Activated T-cell treated with anti-CD3 and anti-CD28 coated beads, Interleukin-2, amount 50 U/mL, for 48 hours (primary cell): ENCODE measurements around the gene SMAD3.
"Not testable (repeated sequence)": the region's sequence is repeated elsewhere in the genome, so short reads cannot be mapped to it uniquely, and the experiment has no call there.

Experiments
- DNase-seq, 2 experiments: peaks; one replicate each; pipeline ENCODE4 v3.0.0-alpha.2; 2020

The SMAD3 gene

DNA sequence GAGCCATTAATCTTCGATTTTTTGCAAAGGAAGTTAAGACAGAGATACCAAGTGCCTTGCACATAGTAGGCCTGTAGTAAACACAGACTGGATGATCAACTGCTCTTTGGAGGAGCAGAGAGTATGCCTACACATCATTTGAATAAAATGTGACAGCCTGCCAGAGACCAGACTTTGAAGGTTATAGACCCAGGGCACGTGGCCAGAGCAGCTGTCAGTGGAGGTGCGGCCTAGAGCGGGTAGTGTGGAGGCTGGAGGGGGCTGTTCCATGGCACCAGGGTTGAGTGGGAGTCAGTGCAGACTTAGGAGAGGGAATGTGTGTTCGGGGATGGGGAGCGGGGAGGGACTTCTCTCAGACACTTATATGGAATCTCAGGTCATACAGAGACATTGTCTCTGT lies 80.8 kb downstream of the SMAD3 start:
- no peak for DNase-seq

DNA sequence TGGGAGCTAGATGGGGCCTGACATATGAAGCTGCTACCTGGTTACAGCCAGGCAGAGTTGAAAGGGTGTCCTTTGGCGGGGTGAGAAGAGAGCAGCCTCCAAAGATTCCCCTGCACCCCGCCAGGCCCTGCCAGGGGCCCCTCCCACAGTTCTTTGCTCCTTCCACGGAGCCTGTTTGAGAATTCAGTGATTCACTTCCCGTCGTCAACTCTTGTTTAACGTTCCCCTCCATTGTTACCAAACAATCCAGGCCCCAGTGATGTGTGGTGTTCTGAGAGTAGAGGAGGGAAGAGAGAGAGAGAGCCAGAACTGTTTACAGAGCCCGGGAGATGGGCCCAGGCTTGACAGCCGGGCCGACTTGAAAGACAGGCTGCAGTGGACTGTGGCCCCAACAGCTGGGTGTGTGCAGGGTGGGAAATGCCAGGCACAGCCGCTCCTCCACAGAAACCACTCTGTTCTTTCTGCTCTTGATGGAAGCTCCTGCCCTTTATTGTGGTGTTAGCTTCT lies 81.5 kb downstream of the SMAD3 start:
- DNase-seq, result peak; percentile 56 to 61

DNA sequence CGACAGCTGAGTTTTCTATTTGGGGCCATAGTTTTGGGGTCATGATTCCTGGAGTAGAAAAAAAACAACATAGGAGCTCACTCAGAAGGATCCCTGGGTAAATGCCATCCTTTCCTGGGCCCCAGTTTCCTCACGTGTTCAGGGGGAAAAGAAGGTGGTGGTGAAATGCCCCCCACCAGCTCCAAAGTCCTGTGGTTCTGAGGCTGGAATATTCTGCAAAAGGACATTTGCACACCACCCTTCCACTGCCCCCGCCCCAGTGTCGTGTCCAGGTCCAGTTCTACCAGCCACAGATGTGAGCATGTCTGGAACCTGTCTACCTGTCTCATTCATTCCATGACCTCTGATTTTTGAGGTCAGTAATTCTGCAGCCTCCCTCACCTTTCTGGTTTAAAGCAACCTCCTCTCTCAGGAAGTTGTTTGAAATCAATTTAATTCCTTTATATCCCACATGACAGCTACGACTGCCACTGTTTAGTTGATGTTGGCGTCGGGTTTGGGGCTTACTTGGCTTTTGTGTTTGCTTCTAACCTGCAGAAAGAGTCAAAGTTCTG lies 82.1 kb downstream of the SMAD3 start:
- no peak for DNase-seq

DNA sequence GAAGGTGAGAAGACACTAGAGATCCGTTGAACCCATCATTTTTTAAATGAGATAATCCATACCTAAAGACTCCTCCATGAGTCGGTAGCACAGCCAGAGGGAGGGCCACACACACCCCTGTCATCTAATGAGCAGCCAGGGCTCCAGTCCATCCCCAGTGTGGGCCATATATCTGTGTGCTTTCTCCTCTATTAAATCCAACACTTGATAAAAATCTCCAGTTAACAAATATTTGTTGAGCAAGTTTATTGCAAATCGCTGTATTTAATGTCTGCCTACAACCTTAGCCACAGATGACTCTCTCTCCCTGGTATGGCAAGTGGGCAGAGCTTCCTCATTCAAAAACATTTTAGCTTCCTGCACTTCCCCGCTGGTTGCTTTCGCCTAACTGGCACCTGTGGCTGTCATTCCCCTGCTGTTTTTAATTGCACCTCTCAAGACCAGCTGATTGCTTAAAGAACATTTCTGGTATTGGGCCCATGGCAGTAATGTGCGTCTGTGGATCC lies 82.8 kb downstream of the SMAD3 start:
- no peak for DNase-seq

DNA sequence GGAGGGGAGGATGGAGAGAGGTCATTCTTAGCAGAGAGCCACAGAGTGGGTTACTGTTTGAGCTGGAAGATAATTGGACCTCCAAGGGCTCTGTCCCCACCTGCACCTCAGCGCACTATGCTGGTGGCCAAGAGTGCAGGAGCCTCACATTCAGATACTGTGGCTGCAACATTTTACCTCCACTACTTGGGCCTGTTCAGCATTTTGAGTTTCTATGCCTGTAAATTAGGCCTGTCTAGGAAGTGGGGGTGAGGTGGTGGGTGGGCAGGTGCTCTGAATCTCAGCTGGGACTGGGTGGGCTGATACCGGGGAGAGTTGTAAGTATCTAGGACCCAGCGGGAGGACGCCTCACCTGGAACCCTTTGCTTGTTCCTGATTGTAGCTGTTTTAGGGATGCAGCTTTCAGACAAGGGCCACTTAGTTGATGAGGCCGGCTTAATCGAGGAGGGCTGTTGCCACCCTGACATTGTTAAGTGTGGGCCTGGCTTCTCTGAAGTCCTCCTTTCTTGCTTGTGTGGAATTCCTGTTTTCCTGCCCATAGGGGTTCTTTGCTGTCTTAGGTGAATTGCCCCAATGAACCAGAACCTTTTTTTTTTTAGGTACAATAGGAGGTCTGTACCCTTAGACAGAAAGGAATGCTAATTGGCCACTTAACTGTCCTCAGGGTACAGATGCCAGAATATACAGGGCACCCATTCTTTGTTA lies 83.8 kb downstream of the SMAD3 start:
- no peak for DNase-seq

DNA sequence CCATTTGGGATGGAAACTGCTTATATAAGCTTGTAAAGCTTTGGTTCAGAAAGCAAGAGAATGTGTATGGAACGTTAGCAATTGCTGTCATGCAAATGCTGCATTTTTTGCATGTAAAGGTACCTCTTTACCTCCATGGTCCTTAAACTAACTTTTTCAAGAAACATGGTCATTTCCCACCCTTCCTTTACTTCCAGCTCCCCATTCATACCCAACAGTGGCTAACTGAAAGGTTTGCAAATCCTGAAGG lies 84.3 kb downstream of the SMAD3 start:
- no peak for DNase-seq

DNA sequence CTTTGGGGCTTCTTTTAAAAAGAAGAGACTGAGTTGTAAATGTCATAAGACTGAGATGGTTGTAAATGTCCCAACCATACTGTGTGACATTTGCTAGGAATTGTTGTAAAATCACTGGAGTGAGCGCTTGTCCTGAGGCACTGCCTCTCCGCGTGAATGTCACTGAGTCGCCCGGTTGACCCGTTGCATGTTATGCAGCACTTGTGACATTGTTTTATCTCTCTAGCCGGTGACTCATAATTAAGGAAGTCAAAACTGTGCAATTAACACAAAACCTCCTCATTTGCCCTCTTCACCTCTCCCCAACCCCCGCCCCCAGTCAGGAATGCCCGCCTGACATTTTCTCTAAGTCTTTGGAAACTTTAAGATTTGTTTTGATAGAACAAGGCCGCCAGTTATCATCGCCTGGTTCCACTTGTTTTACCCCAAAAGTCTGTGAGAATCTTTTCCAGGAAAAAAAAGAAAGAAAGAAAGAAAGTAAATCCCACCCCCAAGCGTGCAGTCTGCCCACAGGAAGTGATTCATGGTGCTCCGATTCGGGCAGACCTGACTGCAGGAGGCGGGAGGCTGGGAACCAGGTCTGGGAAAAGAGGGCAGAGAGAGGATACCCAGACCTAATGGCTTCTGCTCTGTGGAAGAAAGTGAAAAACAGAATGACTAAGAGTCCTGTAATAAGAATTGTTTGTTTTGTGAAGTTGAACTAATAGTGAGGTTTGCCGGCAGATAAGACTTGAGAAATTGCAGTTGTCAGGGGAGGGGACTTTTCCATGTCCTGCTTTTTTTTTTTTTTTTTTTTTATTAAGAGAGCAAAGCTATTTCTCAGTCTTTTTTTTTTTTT lies 84.8 kb downstream of the SMAD3 start:
- peak; percentile 68 to 69 for DNase-seq

DNA sequence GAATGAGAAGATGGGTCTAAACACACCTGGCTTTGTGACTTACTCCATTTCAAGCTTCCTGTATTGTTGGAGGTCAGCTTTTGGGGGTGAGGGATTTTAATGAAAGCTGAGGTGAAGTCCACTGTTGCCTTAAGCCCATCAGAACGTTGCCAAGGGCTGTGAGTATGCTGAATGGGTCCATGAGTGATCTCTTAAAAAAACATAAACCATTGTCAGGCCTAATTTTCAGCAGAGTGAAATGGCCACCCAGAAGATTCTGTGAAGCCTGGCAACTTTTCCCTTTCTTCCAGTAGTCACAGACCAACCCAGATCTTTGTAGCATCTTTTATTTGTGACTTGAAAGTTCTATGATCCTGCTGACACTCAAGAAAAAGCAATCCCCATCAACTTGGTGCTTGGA lies 87.0 kb downstream of the SMAD3 start:
- DNase-seq, result no peak

DNA sequence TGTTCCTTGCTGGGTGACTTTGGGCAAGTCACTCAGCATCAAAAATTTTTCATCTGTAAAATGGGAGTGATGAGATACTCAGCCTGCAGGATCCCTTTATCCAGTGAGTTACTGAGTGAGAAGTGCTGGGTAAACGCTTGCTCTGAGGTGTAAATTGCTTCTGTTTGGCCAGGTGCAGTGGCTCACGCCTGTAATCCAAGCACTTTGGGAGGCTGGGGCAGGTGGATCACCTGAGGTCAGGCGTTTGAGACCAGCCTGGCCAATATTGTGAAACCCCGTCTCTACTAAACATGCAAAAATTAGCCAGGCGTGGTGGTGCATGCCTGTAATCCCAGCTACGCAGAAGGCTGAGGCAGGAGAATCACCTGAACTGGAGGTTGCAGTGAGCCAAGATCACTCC lies 87.6 kb downstream of the SMAD3 start:
- DNase-seq, result not testable (repeated sequence)

DNA sequence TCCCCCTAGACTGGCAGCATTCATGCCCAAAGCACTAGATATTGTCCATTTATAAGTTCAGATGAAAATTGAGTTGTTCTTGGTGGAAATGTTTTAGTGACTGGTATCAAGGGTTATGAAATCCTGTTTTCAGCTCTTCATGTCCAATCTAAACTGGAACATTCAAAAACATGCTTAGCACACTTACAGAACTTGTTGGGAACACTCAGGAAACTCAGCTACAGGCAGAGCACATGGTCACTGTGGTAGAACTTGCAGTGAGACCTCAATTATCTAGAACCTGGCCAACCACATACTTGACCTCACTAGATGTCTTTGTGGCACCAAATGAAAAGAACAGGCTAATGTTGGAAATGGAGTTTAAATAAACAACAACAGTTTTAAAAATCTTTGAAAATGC lies 88.8 kb downstream of the SMAD3 start:
- no peak for DNase-seq

DNA sequence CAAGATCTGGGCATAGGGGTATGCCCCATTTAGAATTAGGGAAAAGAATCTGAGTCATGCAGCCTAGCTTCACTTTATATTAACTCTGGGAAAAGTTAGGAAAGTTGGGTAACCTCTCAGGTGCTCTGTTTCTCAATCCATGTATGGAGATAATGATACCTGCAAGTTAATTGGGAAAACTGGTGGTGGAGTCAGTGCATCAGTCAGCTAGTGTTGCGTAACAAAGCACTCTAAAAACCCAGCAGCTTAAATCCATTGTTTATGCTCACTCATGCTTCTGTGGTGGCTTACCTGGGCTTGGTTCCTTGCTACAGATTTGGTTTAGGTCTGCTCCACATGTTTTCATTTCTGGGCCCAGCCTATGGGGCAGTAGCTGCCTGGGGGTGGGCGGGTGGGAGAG lies 91.0 kb downstream of the SMAD3 start:
- no peak for DNase-seq

DNA sequence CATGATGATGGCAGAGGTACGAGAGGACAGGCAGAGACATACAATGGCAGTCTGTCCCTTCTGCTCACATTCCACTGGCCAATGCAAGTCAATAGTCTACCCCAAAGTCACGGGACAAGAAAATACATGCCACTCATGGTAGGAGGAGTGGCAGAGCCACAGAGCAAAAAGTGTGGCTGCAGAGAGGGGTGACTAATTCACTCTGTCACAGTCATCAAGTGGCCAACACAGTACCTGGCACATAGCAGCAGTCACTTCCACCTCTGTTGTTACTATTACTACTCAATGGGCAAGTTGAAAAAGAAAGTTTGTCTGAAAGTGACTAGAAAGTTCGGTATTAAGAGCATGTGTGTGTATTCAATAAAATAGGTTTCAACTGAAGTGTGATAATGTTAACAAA lies 91.4 kb downstream of the SMAD3 start:
- no peak for DNase-seq

DNA sequence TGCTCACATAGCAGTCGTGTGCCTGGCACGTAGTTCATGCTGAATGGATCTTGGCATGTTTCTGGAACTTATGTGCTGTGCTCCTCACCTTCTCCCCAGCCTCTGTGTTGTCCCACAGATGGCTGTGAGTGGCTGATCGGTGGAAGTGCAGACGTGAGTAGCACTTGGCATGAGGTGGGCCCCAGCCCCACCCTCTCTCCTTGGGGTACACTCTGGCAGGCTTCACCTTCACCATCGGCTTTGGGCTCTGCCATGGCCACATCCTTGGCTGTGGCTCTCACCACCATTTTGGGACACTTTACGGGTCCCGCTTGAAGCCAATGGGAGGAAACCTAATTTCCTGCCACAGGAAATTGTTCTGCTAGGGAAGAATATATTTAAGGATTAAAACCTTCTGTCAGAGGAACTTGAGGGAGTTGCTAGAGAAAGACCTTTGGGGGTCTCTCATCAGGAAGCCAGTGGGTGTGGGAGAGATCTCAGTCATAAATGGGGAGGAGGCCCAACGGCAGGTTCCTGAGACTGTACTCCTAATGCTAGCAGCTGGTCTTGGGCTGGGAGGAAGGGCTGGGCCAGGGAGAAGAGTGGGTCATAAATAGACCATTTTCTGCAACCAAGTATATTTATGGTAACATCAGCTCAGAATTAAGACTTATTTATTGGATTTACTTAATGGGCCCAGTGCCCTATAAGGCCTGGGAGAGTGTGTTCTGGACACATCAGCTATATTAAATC lies 92.3 kb downstream of the SMAD3 start:
- DNase-seq, result no peak

DNA sequence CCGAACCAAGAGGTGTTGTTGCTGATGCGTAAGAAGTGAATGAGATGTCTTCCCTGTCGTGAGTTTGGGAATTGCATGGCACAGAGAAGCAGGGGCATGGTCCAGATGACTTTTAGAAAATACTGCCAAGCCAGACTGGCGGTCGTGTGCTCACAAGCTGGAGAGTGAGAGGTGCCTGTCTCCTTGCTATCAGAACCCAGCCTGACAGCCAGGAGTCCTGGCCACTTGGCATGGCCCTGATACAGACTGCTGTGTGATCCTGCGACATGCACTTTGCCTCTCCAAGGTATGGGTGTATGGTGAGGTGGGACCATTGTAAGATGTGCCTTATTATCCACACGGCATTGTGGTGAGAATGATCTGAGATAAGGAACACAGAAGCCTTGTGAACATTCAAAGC lies 93.0 kb downstream of the SMAD3 start:
- no peak for DNase-seq

DNA sequence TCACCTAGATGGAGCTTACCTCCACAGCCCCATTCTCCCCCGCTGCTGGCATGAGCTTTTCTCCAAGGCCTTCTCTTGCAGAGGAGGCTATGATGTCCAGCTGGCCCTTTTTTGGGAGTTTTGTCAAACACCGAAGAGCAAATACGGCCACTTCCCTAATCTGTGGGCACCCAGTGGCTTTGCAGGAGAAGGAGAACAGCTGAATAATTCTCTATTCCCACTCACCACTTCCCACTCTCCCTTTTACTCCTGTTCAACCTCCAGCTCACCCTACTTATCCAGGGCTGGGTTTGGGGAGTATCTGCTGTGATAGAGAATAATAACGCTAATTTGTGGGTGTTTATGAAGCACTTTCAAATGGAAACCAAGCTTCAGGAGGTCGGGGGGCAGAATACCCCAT lies 96.0 kb downstream of the SMAD3 start:
- no peak for DNase-seq

DNA sequence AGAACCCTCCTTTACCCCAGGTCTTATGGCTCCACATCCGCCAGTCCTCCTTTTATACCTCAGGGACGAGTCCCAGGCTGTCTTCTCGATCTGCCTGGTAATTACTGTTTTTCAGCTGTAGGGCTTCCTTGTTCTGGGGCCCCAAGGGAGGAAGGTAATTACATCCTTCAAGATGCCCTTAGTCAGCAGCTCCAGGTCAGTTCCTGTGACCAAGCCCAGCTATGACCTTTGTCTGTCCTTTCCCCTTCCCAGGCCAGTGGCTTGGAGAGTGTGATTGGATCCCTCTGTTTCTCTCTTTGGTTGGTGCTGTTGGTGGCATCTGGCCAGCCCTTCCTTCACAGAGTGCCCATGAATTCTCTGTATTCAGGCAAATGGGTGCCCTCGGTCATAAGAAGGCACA lies 96.5 kb downstream of the SMAD3 start:
- no peak for DNase-seq

DNA sequence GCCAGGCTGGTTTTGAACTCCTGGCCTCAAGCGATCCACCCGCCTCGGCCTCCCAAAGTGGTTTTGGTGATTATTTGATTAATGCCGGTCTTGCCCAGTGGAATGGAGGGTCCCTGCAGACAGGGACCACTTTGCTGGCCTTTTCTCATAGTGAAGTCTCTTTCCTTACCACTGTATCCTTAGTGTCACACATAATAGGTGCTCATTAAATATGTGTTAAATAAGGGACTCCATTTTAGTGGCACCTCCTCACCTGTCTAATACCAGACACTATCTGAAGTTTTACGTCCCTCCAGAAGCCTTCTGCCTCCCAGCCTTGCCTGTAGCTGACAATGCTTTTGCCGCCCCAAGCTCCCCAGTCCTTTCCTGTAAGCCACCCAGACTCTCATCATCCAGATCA lies 97.8 kb downstream of the SMAD3 start:
- no peak for DNase-seq

DNA sequence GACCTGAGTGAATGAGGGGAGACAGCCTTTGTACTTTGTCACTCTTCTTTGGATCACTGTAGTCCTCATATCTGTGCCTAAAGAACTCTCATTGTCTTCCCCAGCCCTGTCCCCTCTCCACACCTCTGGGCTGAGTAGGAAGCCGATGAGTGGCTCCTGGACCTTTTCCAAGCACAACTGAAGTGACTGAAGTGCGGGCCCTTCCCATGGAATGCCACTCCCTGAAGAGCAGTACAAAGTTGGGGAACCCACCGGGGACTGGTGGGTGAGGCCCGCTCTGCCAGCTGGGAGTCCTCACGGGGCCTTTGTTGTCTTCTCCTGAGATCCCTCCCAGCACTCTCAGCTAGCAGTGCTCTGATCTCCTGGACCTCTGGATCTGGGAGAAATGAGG lies 99.0 kb downstream of the SMAD3 start:
- DNase-seq, result no peak

DNA sequence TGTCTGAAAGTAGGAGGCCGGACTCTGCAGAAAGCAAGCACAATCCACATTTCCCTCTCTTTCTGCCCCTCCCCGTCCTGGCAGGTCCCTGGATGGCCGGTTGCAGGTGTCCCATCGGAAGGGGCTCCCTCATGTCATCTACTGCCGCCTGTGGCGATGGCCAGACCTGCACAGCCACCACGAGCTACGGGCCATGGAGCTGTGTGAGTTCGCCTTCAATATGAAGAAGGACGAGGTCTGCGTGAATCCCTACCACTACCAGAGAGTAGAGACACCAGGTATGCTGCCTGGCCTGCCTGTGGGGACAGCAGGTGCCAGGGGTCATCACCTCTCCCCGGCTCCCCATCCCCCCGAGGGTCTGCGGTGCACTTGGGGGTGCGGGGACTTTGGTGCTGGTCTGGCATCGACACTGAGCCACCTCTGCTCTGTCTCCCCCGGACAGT lies 99.4 kb downstream of the SMAD3 start:
- DNase-seq, result no peak

DNA sequence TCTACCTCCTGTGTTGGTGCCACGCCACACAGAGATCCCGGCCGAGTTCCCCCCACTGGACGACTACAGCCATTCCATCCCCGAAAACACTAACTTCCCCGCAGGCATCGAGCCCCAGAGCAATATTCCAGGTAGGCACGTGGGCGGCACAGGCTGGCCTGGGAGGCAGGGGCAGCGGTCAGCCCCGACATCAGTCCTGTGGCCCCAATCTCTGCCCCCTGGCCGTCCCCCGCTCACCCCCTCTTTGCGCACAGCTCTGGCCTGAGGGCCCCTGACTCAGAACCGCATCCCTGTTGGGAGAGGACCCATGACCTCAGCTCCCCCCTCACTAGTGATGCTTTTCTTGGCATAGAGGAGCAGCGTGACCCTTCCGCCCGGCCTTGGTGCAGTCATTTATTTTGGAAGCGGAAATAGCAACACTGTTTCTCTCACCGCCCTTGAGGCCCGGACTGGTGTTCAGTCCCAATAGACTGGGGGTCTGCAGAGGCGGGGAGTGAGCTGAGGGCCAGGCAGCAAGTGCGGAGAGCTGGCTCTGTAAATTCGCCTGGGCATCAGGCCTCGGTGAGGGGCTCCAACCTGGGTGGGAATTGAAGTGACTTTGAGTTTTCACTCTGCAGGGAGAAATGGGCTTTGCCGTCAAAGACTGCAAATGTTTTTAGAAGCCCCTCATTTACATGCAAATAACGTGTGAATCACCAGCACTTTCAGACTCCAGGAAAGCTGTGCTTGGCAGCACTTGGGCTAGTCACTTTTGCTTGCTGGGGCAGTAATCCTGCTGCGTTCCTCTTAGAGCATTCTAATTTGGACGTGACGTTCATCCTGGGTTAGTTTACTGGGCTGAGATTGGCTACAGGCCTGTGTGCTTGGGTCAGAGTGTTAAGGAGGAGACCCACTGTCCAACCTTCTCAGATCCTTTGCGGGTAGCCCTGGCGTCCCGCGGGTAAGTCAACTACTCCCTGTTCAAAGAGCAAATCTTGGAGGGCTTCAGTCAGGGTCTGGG lies 100.2 kb downstream of the SMAD3 start:
- DNase-seq, result no peak

DNA sequence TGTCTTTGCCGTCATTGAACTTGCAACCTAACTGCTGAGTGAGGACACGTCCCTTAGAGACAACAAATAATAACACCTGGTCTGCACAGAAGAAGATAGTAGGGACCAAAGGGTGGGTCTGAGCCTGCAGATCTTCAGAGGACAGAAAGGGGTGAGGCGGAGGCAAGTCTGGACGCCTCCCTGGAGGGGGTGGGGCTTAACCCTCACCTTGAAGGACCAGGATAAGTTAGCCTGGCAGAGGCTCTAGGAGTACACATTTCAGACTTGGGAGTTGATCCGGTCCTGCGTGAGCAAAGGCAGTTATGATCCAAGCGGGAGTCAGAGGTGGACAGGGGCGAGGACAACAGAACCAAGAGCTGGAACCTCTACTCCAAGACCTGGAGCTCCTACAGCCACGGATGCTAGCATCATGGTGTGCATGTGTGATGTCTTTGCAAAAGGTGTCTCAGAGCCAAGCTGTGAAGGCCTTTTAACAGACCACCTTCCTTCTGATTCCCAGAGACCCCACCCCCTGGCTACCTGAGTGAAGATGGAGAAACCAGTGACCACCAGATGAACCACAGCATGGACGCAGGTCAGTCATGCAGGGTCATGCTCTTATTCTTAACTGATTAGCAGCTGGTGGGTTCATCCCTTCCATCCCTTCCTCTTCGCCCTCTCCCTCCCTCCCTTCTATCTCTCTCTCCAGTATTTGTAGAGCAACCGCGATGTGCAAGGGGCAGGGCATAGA lies 101.0 kb downstream of the SMAD3 start:
- no peak for DNase-seq
